Activated naive CD8-positive, alpha-beta T cell treated with anti-CD3 and anti-CD28 coated beads, Interleukin-2, amount 10 ng/mL, durations not matched to agents 7 days and 5 days (primary cell): Measurements from ENCODE around the gene FGF2. TPM values are rescaled to one million over a fixed set of nuclear protein-coding genes. Genes with fewer than 3 reads are reported as not detected.
"Not testable (repeated sequence)": the region's sequence is repeated elsewhere in the genome, so short reads cannot be mapped to it uniquely, and the experiment has no call there.

Experiments used
- ATAC-seq: fragments of 150-1000 bp; cut with Tn5 transposase; one replicate; pipeline ENCODE4 v1.10.0; 2021; ENCODE audit warnings: low read depth, moderate library complexity
- POLR2A ChIA-PET: fragments of 350-600 bp; sonication (Branson Sonifier 250); formaldehyde crosslinking; loops from one replicate; lab custom pipeline; 2021; ENCODE audit warnings: antibody characterized with exemption; lab: Charles Lee
- DNase-seq: peaks from one replicate; pipeline ENCODE4 v3.0.0; 2021
- H3K27ac Mint-ChIP-seq: one replicate; pipeline ENCODE4 v1.8.0; 2022; ENCODE audit warnings: mild to moderate bottlenecking, mixed read lengths
- H3K27me3 Mint-ChIP-seq: one replicate; pipeline ENCODE4 v1.8.0; 2022; ENCODE audit warnings: mild to moderate bottlenecking, moderate library complexity, mixed read lengths
- H3K36me3 Mint-ChIP-seq: one replicate; pipeline ENCODE4 v1.8.0; 2021; ENCODE audit warnings: mild to moderate bottlenecking, mixed read lengths
- H3K4me1 Mint-ChIP-seq: one replicate; pipeline ENCODE4 v1.8.0; 2021; ENCODE audit warnings: mixed read lengths
- H3K4me3 Mint-ChIP-seq: one replicate; pipeline ENCODE4 v1.8.0; 2022; ENCODE audit warnings: mild to moderate bottlenecking, moderate library complexity, mixed read lengths
- H3K9me3 Mint-ChIP-seq: one replicate; pipeline ENCODE4 v1.8.0; 2021; ENCODE audit warnings: mixed read lengths
- total RNA-seq, 2 experiments: library from RNA; stranded (reverse); gene quantifications; one replicate each; pipeline ENCODE4 v1.2.3, GENCODE V29; 2021

The FGF2 gene
- not detected for total RNA-seq

DNA sequence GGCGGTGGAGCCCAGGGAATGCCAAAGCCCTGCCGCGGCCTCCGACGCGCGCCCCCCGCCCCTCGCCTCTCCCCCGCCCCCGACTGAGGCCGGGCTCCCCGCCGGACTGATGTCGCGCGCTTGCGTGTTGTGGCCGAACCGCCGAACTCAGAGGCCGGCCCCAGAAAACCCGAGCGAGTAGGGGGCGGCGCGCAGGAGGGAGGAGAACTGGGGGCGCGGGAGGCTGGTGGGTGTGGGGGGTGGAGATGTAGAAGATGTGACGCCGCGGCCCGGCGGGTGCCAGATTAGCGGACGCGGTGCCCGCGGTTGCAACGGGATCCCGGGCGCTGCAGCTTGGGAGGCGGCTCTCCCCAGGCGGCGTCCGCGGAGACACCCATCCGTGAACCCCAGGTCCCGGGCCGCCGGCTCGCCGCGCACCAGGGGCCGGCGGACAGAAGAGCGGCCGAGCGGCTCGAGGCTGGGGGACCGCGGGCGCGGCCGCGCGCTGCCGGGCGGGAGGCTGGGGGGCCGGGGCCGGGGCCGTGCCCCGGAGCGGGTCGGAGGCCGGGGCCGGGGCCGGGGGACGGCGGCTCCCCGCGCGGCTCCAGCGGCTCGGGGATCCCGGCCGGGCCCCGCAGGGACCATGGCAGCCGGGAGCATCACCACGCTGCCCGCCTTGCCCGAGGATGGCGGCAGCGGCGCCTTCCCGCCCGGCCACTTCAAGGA, at the start of gene FGF2:
Gene FGF2, plus strand, starts transcription at position 279 of the 705 bp plus-strand sequence. Its CDS starts 344 bp downstream, at position 623.
- ATAC-seq, result peak; percentile 36
- Mint-ChIP-seq H3K9me3 (no peaks in the 10 kb centered on the region), H3K36me3 (peaks cover 2% of the 10 kb centered on the region), H3K27ac (no peak within 1 kb of the TSS), H3K4me1 (peaks cover 13% of the 10 kb centered on the region), H3K4me3 (peak within 1 kb of the TSS; percentile 80), H3K27me3 (peaks cover 78% of the 10 kb centered on the region)
- peak; percentile 51 for DNase-seq
- POLR2A ChIA-PET, result no interaction called here

DNA sequence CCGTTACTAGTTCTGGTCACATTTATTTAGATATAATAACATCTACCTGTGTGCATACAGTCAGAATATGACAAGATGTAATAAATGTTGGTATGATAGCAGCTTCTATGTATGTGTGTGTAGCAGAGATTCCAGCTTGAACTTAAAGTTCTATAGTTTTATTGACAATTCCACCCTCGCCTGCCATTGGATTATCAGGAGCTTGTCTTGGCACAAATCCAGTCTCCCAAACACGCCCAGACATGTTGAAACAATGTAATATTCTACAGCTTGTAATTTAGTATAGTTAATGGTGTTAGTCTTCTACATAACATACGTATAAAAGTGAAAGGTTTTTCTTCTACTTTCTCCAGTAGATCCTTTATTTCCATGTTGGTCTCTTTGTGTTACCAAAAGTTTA, 49.7 kb upstream of the FGF2 start:
- POLR2A ChIA-PET, result no interaction called here
- Mint-ChIP-seq H3K27me3 (peaks cover 13% of the 10 kb centered on the region), H3K27ac (no peak overlapping the region), H3K4me1 (no peaks in the 10 kb centered on the region), H3K9me3 (no peaks in the 10 kb centered on the region), H3K4me3 (no peak overlapping the region), H3K36me3 (peaks cover 2% of the 10 kb centered on the region)
- DNase-seq (no peak), ATAC-seq (no peak)

DNA sequence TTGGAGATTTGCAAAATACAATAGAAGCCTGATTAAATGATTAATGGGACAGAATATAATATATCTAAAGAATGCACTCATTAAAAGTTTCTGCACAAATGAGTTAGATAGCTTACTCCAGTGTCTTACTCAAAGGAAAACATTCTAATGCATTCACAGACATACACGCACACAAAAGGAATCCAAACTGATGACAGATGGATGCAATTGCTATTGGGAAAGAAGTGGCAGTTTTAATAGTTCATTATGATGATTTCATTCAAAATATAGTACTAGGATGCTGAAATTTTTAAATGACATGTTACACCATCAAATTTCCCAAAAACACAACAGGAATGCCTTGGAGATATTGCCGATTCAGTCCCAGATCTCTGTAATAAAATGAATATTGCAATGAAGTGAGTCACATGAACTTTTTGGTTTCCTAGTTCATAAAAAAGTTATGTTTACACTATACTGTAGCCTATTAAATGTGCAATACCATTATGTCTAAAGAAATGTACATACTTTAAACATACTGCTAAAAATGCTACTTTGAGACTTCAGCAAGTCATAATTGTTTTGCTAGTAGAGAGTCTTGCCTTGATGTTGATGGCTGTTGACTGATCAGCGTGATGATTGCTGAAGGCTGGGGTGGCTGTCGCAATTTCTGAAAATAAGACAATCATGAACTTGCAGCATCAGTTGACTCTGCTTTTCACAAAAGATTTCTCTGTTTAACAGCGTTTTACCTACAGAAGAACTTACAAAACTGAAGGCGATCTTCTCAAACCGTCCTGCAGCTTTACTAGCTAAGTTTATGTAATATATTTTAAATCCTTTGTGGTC, 48.6 kb upstream of the FGF2 start:
- peaks cover 2% of the 10 kb centered on the region for H3K36me3 Mint-ChIP-seq
- no peaks in the 10 kb centered on the region for H3K4me1 Mint-ChIP-seq
- ATAC-seq (no peak), DNase-seq (no peak)
- H3K9me3 Mint-ChIP-seq, result no peaks in the 10 kb centered on the region
- POLR2A ChIA-PET, result no interaction called here
- H3K27ac Mint-ChIP-seq, result no peak overlapping the region
- H3K4me3 Mint-ChIP-seq, result no peak overlapping the region
- peaks cover 21% of the 10 kb centered on the region for H3K27me3 Mint-ChIP-seq

DNA sequence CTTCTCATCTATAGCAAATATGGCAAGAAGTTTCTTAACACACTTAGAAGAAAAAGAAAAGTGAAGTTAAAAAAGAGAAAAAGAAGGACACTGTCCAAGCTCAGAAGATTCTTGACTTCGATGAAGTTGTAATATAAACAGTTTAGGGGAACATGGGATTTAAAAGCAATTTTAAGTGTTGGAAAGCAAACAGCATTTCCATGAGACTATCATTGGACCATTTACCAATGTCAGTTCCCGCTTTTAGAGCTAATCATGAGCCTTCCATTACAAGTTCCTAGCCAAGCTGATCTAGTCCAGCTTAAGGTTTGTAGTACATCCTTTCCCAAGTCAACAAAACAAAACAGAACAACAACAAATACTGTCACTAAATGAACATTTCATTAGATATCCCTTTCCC, 45.1 kb upstream of the FGF2 start:
- DNase-seq (no peak), ATAC-seq (no peak)
- H3K27me3 Mint-ChIP-seq, result peaks cover 21% of the 10 kb centered on the region
- no peak overlapping the region for H3K4me3 Mint-ChIP-seq
- POLR2A ChIA-PET, result no interaction called here
- peaks cover 13% of the 10 kb centered on the region for H3K4me1 Mint-ChIP-seq
- peaks cover 2% of the 10 kb centered on the region for H3K36me3 Mint-ChIP-seq
- H3K9me3 Mint-ChIP-seq, result peaks cover 1% of the 10 kb centered on the region
- H3K27ac Mint-ChIP-seq, result no peak overlapping the region

DNA sequence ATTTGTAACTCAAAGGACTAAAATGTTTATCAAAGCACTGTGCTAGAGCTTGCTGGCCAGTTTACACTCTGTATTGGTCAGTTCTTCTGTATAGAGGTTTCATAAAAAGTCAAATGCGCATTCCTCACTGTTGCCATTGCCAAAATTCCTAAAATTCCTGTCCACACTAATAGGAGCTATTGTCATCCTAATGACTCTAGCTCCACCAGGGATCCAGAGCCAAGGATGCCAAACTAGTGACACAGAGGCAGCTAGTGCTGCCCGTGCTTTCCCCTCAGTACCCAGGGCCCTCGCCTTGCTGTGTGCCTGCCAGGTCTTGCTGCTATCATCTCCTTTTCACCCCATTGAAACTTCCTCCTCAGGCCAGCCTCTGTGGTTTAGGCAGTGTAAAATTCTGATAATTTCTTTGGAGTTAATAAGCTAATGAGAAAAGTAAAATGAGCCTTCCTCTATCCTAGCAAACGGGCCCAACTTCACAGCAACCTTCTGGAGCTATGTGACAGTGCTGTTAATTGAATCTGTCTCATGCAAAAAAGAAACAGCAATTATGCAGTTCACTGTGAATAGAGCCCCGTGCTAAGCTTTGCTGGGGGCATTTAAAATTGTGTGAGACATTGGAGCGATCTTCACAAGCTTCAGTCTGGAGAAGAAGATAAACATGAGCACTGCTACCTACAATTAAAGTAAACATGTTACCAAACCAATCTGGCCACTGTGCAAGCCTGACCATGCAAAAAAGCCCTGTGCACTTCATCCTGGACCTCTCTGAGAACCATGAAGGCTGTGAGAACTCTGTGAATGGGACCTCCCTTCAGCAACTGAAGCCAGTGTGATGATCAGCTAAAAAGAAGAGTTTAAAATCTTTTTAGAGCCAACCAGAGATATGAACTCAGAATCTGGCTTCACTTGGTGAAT, 43.1 kb upstream of the FGF2 start:
- DNase-seq (no peak), ATAC-seq (no peak)
- no peak overlapping the region for H3K27ac Mint-ChIP-seq
- peaks cover 2% of the 10 kb centered on the region for H3K36me3 Mint-ChIP-seq
- peaks cover 13% of the 10 kb centered on the region for H3K4me1 Mint-ChIP-seq
- peaks cover 21% of the 10 kb centered on the region for H3K27me3 Mint-ChIP-seq
- H3K4me3 Mint-ChIP-seq, result no peak overlapping the region
- H3K9me3 Mint-ChIP-seq, result peaks cover 1% of the 10 kb centered on the region
- POLR2A ChIA-PET, result no interaction called here

DNA sequence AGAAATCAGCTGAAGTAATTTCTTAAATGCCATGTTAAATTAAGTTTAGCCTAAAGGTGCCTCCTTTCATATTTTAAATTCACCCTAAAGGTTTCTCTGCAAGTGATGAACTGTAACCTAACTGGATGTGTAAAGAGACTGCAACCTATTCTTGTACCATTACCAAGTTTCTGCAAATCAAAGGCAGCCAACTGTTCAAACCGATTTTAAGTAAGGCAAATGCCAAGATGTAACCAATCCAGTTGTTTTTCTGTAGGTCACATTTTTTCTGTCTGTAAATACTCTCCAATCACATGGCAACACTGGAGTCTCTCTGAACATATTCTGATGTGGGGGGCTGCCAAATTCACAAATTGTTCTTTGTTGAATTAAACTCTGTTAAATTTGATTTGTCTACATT, 42.4 kb upstream of the FGF2 start:
- no peak for DNase-seq
- no peak for ATAC-seq
- Mint-ChIP-seq H3K27me3 (peaks cover 20% of the 10 kb centered on the region), H3K9me3 (peaks cover 1% of the 10 kb centered on the region), H3K27ac (no peak overlapping the region), H3K36me3 (peaks cover 2% of the 10 kb centered on the region), H3K4me1 (peaks cover 13% of the 10 kb centered on the region), H3K4me3 (no peak overlapping the region)
- POLR2A ChIA-PET, result no interaction called here

DNA sequence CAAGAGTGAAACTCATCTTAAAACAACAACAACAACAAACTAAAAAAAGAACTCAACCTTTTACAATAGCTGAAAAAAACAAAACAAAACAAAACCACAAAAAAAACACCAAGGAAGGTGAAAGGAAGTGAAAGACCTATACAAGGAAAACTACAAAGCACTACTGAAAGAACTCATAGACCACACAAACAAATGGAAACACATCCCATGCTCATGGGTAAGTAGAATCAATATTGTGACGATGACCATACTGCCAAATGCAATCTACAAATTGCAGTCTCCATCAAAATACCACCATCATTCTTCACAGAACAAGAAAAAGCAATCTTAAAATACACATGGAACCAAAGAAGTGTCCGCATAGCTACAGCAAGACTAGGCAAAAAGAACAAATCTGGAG, 41.5 kb upstream of the FGF2 start:
- POLR2A ChIA-PET, result no interaction called here
- no peak overlapping the region for H3K4me3 Mint-ChIP-seq
- no peak overlapping the region for H3K27ac Mint-ChIP-seq
- no peak for ATAC-seq
- H3K36me3 Mint-ChIP-seq, result peaks cover 1% of the 10 kb centered on the region
- peaks cover 13% of the 10 kb centered on the region for H3K4me1 Mint-ChIP-seq
- DNase-seq, result no peak
- peaks cover 1% of the 10 kb centered on the region for H3K9me3 Mint-ChIP-seq
- peaks cover 19% of the 10 kb centered on the region for H3K27me3 Mint-ChIP-seq

DNA sequence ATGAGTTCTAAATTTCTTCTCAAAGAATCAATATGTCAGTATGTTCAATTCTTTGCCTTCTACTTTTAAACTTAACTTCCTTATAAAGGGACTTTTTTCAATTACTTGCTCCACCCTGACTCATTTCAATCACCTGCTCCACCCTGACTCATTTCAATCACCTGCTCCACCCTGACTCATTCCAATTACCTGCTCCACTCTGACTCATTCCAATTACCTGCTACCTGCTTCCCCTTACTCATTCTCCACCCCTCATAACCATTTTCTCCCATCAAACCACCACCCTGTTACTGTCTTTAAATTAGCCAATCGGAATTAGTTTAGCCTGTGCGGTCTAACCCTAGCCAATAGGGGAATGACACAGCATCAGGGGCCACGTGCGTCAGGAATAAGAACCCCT, 40.3 kb upstream of the FGF2 start:
- H3K27ac Mint-ChIP-seq, ATAC-seq, POLR2A ChIA-PET, DNase-seq, H3K4me3 Mint-ChIP-seq, H3K9me3 Mint-ChIP-seq, H3K36me3 Mint-ChIP-seq: not testable (repeated sequence)
- Mint-ChIP-seq H3K27me3 (peaks cover 14% of the 10 kb centered on the region), H3K4me1 (peaks cover 13% of the 10 kb centered on the region)

DNA sequence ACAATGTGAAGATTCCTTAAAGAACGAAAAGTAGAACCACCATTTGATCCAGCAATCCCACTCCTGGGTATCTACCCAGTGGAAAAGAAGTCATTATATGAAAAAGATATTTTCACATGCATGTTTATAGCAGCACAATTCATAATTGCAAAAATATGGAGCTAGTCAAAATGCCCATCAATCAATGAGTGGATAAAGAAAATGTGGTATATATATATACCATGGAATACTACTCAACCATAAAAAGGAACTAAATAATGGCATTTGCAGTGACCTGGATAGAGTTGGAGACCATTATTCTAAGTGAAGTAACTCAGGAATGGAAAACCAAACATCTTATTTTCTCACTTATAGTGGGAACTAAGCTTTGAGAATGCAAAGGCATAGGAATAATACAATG, 39.7 kb upstream of the FGF2 start:
- not testable (repeated sequence) for H3K27me3 Mint-ChIP-seq

DNA sequence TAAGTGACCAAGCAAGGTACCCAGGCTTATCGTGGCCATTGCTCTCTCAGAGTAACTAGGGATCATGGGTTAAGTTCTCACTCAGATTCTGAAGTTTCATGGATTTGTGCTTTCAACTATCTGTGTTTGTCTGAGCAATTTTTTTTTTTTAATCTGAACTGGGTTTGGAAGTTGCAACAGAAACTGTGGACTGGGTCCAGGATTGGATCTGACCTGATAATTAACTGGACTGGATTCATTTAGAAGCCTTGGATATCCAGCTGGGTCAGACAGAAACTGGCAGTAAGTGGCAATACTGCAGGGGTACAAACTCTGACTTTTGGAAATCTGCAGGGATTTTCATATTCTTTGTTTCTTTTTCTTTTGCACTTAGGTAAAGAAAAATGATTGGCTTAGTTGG, 38.7 kb upstream of the FGF2 start:
- peaks cover 7% of the 10 kb centered on the region for H3K27me3 Mint-ChIP-seq

More for the DNA sequence above, 39.7 kb upstream of the FGF2 start:
- DNase-seq, H3K36me3 Mint-ChIP-seq, POLR2A ChIA-PET, ATAC-seq, H3K9me3 Mint-ChIP-seq, H3K4me3 Mint-ChIP-seq, H3K27ac Mint-ChIP-seq: not testable (repeated sequence)
- peaks cover 13% of the 10 kb centered on the region for H3K4me1 Mint-ChIP-seq

DNA sequence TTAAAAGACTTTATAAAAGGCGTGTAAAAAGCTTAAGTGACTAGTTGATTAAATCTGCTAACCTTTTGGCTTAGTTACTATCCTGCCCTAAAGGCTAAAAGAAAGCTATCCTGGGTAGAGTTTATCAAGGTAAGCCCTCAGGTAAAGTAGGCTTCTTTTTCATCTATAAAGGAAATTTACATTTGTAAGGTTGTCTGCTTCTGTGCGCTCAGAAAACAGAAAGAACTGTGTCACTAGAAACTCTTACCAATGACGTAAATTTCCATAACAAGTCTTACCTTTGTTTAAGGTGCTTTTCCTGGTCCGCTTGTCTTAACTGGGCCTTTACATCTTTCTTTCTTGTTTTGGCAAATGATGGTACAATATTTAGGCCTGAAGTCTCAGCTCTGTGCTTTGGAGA, 37.7 kb upstream of the FGF2 start:
- DNase-seq (no peak), ATAC-seq (no peak)
- POLR2A ChIA-PET, result no interaction called here
- no peak overlapping the region for H3K4me3 Mint-ChIP-seq
- no peak overlapping the region for H3K27ac Mint-ChIP-seq
- peaks cover 1% of the 10 kb centered on the region for H3K9me3 Mint-ChIP-seq
- no peaks in the 10 kb centered on the region for H3K36me3 Mint-ChIP-seq
- peaks cover 13% of the 10 kb centered on the region for H3K4me1 Mint-ChIP-seq
- H3K27me3 Mint-ChIP-seq, result peaks cover 6% of the 10 kb centered on the region

More for the DNA sequence above, 38.7 kb upstream of the FGF2 start:
- Mint-ChIP-seq H3K4me3 (no peak overlapping the region), H3K4me1 (peaks cover 13% of the 10 kb centered on the region), H3K9me3 (peaks cover 1% of the 10 kb centered on the region), H3K27ac (no peak overlapping the region), H3K36me3 (no peaks in the 10 kb centered on the region)
- POLR2A ChIA-PET, result no interaction called here
- ATAC-seq, result no peak
- no peak for DNase-seq

DNA sequence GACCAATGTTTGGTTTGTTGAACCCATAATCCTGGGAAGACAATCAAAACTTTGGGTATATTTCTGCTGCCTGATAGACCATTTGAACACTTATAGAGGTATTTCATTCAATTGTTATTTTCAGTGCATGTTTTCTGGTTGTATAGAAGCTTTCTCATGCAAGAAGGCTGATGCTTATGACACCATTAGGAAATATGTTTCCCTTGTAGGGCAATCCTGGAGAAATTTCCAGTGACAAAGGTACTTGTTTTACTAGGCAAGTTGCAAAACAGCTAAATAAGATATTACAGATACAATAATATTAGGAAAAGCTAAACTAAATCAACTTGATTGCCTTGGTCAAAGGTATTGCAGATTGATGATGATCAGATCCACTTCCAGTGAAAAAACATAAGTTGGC, 32.8 kb upstream of the FGF2 start:
- ATAC-seq, result no peak
- H3K36me3 Mint-ChIP-seq, result no peaks in the 10 kb centered on the region
- DNase-seq, result no peak
- H3K4me1 Mint-ChIP-seq, result no peaks in the 10 kb centered on the region
- H3K9me3 Mint-ChIP-seq, result no peaks in the 10 kb centered on the region
- peaks cover 12% of the 10 kb centered on the region for H3K27me3 Mint-ChIP-seq
- H3K27ac Mint-ChIP-seq, result no peak overlapping the region
- no peak overlapping the region for H3K4me3 Mint-ChIP-seq
- POLR2A ChIA-PET, result no interaction called here

DNA sequence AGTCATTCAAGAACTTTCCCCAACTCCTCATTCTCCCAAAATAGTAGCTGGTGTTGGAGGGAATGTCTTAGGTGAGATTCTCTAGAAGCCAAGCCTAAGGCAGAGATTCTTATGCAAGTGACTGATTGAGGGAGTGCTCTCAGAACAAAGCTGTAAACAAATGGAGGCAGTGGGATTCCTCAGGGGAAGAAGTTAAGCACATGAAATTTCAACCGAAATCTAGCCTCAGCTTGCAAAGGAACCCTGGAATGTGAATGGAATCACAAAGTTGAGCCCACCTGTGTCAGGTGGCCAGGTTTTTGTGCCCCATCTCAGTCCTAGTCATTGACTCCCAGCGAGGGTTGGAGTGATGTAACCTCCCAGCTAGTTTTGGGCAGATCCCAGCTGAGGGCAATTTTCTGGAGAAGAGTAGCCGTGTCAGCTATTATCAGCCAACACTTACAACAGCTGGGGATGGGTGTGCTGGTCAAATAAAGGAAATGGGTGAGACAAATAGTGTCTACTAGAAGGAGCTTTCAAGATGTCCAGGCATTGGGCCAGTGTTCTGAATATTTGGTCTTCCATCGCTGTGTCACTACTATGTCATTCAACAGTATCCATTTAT, 29.7 kb upstream of the FGF2 start:
- Mint-ChIP-seq H3K4me3 (no peak overlapping the region), H3K4me1 (no peaks in the 10 kb centered on the region), H3K27ac (no peak overlapping the region), H3K27me3 (peaks cover 12% of the 10 kb centered on the region), H3K9me3 (no peaks in the 10 kb centered on the region), H3K36me3 (no peaks in the 10 kb centered on the region)
- ATAC-seq (no peak), DNase-seq (no peak)
- POLR2A ChIA-PET, result no interaction called here
